IPS-NIHi7 (cell line): Measurements from ENCODE around the gene TMPRSS9.
"Not testable (repeated sequence)": the region's sequence is repeated elsewhere in the genome, so short reads cannot be mapped to it uniquely, and the experiment has no call there.

Experiments used
- DNase-seq: peaks from one replicate; pipeline ENCODE4 v3.0.0; 2012; ENCODE audit warnings: mixed read lengths; ENCODE audit errors: extremely low spot score

The TMPRSS9 gene

GRCh38 chr19:2458776-2459175, 98.7 kb downstream of the TMPRSS9 start:
- not testable (repeated sequence) for DNase-seq

GRCh38 chr19:2460245-2460644, 100.2 kb downstream of the TMPRSS9 start:
- no peak for DNase-seq

- peak; percentile 82 for DNase-seq
Measured at GRCh38 chr19:2461751-2462634, 101.9 kb downstream of the TMPRSS9 start.

GRCh38 chr19:2462635-2463421, 102.8 kb downstream of the TMPRSS9 start:
- peak; percentile 85 for DNase-seq

GRCh38 chr19:2463694-2464093, 103.6 kb downstream of the TMPRSS9 start:
- not testable (repeated sequence) for DNase-seq

GRCh38 chr19:2464389-2464788, 104.3 kb downstream of the TMPRSS9 start:
- no peak for DNase-seq

GRCh38 chr19:2468596-2468995, 108.5 kb downstream of the TMPRSS9 start:
- DNase-seq: no peak

GRCh38 chr19:2469102-2469914, 109.2 kb downstream of the TMPRSS9 start:
- DNase-seq: no peak

- DNase-seq: not testable (repeated sequence)
Measured at GRCh38 chr19:2469915-2470200, 109.8 kb downstream of the TMPRSS9 start.

GRCh38 chr19:2474232-2475017, 114.4 kb downstream of the TMPRSS9 start:
- DNase-seq: peak; percentile 89

GRCh38 chr19:2475018-2475701, 115.1 kb downstream of the TMPRSS9 start:
- no peak for DNase-seq
